ENCODE measurements around the gene ACTN1. TPM values are rescaled to one million over a fixed set of nuclear protein-coding genes. Genes with fewer than 3 reads are reported as not detected.

The ACTN1 gene
- total RNA-seq, 1 experiment from 2014 or later = 212 TPM

- Histone ChIP-seq H3K9me3 (ENCODE audit: control insufficient read depth, insufficient read depth, low read depth, low read length) (no peaks in the 10 kb centered on the region), H3K27ac (ENCODE audit: low read length) (no peak overlapping the region), H3K4me1 (ENCODE audit: control insufficient read depth, insufficient read depth, low read length) (no peaks in the 10 kb centered on the region), H3K27me3 (ENCODE audit: control insufficient read depth, insufficient read depth, low read length) (no peaks in the 10 kb centered on the region), H3K4me3 (ENCODE audit: low read depth in 2 of 2, low read length in 2 of 2) (no peak overlapping the region), H3K36me3 (ENCODE audit: control insufficient read depth, insufficient read depth, low read length) (no peaks in the 10 kb centered on the region)
- BruUV-seq (replicated peaks) = no TSS peak
- CTCF ChIA-PET = no interaction called here
- DNase-seq (ENCODE audit: low read depth, low spot score) (no peak), ATAC-seq (no peak)
- POLR2A ChIA-PET = no interaction called here
- TF ChIP-seq SIN3A (IDR thresholded peaks at IDR 0.05; ENCODE audit: borderline replicate concordance, insufficient read depth, low read depth, low read length) (no peak), CTCF (IDR thresholded peaks at IDR 0.05) (no peak), REST (IDR thresholded peaks at IDR 0.05; ENCODE audit: insufficient read depth in 1 of 2, low read depth in 2 of 2, low read length in 1 of 2) (no peak), POLR2AphosphoS5 (IDR thresholded peaks at IDR 0.05; ENCODE audit: low read depth, low read length) (no peak), TCF7L2 (IDR thresholded peaks at IDR 0.05; ENCODE audit: low read depth, low read length) (no peak)
- intact Hi-C loops (cut with micrococcal nuclease; ENCODE audit: unreplicated experiment) (loop anchor here (10.0 kb wide), 1 partner anchor 1006 kb away; no protein-coding TSS in a partner anchor), in situ Hi-C loops (cut with HindIII; ENCODE audit: low pct_unique_long_range_greater_than_20kb, low sequenced_read_pairs) (no loop called here)
Observed at GRCh38 chr14:68840454-68840853, 138.6 kb downstream of the ACTN1 start.

GRCh38 chr14:68836082-68836481 lies 143.0 kb downstream of the ACTN1 start:
- Histone ChIP-seq H3K4me1 (ENCODE audit: control insufficient read depth, insufficient read depth, low read length) (no peaks in the 10 kb centered on the region), H3K9me3 (ENCODE audit: control insufficient read depth, insufficient read depth, low read depth, low read length) (no peaks in the 10 kb centered on the region), H3K27me3 (ENCODE audit: control insufficient read depth, insufficient read depth, low read length) (no peaks in the 10 kb centered on the region), H3K27ac (ENCODE audit: low read length) (no peak overlapping the region), H3K4me3 (ENCODE audit: low read depth in 2 of 2, low read length in 2 of 2) (no peak overlapping the region), H3K36me3 (ENCODE audit: control insufficient read depth, insufficient read depth, low read length) (no peaks in the 10 kb centered on the region)
- ChIA-PET CTCF (no interaction called here), POLR2A (no interaction called here)
- in situ Hi-C loops (cut with HindIII; ENCODE audit: low pct_unique_long_range_greater_than_20kb, low sequenced_read_pairs) = no loop called here
- BruUV-seq (replicated peaks) = no TSS peak
- intact Hi-C loops (cut with micrococcal nuclease; ENCODE audit: unreplicated experiment) = no loop called here
- ATAC-seq = no peak
- TF ChIP-seq TCF7L2 (IDR thresholded peaks at IDR 0.05; ENCODE audit: low read depth, low read length) = no peak
- TF ChIP-seq CTCF (IDR thresholded peaks at IDR 0.05) = no peak
- no peak for TF ChIP-seq SIN3A (IDR thresholded peaks at IDR 0.05; ENCODE audit: borderline replicate concordance, insufficient read depth, low read depth, low read length)
- TF ChIP-seq REST (IDR thresholded peaks at IDR 0.05; ENCODE audit: insufficient read depth in 1 of 2, low read depth in 2 of 2, low read length in 1 of 2) = no peak
- TF ChIP-seq POLR2AphosphoS5 (IDR thresholded peaks at IDR 0.05; ENCODE audit: low read depth, low read length) = no peak
- no peak for DNase-seq (ENCODE audit: low read depth, low spot score)
